AG09309 (cell line): ENCODE results near the gene IGFBP4.

ENCODE experiments used
- DNase-seq: peaks from one replicate; pipeline ENCODE4 v3.0.0-alpha.2; 2010; ENCODE audit warnings: low read depth
- H3K4me3 ChIP-seq: 2 replicates; pipeline ENCODE4 v1.5.1; 2011; ENCODE audit warnings: mild to moderate bottlenecking, low read depth, low read length, moderate library complexity; ENCODE audit not compliant: control insufficient read depth
- CTCF ChIP-seq: IDR thresholded peaks from 2 replicates; pipeline ENCODE4 v1.5.1; 2011; ENCODE audit warnings: mild to moderate bottlenecking, low read depth, low read length, inconsistent platforms; ENCODE audit not compliant: insufficient read depth, control insufficient read depth; ENCODE audit errors: missing control alignments

Gene IGFBP4

DNA sequence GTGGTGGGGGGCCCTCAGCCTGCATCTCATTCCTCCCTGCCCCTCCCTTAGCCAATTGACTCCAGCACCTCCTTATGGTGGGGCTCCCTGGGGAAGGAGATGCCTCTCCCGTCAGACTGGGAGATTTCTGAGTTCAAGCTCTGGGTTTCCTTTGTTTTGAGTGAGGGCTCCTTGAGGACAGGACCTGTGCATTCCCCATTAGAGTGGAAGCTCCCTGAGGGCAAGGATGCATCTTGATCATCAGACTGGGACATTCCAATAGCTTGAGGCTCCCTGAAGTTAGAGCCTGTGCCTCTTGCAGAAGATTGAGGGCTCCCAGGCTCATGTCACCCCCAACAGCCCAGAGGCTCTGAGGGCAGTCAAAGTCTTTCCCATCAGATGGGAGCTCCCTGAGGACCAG is 34.5 kb downstream of the IGFBP4 start:
- no peak for TF ChIP-seq CTCF
- no peak overlapping the region for H3K4me3 ChIP-seq
- no peak for DNase-seq

DNA sequence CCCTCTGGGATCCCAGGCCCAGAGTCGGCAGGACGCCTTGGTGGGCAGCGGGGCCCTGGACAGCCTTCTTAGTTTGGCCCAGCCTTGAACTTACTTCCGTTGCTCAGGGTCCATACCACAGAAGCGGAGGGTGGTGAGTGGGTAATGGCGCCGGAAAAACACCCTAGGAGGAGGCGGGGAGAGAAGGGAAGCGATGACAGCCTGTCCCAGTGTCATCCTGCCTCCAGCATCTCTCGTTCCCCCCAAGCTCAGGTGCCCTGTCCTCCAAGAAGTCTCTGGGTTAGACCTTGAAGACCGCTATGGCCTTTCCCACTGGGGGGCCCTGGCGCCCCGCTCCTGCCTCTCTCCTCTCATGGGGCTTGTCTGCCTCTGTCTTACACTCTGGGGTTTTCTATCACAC is 35.2 kb downstream of the IGFBP4 start:
- no peak overlapping the region for H3K4me3 ChIP-seq

DNA sequence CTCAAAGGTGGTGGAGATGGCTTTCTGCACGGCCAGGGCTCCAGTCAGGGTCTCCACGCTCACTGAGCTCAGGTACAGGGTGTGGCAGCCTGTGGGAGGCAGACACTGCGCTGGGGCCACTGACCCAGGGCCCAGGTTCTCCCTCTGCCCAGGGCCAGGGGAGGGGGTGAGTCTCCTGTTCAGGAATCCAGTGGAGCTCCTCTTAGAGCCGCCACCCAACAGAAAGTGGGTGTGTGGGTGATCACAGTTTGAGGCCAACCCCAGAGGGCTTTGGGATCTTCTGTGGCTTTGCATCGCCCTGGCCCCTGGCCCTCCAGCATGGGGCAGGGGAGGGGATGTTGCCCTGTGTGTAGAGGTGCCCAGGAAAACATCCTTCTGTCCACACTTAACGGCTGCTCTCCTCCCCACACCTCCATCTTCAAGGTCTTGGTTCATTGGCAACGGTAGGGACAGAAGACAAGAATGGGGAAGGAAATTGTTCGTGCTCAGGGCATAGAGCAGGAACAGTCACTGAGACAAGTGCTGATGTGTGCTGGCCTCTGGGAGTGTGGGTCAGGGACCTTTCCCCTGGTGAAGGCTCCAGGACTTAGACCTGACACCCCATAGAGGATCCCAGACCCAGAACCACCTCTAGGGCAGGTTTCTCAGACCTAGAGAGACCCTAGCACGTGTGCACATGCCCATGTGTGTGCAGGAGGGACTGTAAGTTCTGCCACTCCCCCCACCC is 36.7 kb downstream of the IGFBP4 start:
- DNase-seq: no peak
- no peak overlapping the region for H3K4me3 ChIP-seq
- TF ChIP-seq CTCF: no peak

More for the DNA sequence above, 35.2 kb downstream of the IGFBP4 start:
- no peak for TF ChIP-seq CTCF
- no peak for DNase-seq

- TF ChIP-seq CTCF: no peak
- DNase-seq: no peak
- no peak overlapping the region for H3K4me3 ChIP-seq
Observed at GRCh38 chr17:40480501-40481003, 37.3 kb downstream of the IGFBP4 start.

DNA sequence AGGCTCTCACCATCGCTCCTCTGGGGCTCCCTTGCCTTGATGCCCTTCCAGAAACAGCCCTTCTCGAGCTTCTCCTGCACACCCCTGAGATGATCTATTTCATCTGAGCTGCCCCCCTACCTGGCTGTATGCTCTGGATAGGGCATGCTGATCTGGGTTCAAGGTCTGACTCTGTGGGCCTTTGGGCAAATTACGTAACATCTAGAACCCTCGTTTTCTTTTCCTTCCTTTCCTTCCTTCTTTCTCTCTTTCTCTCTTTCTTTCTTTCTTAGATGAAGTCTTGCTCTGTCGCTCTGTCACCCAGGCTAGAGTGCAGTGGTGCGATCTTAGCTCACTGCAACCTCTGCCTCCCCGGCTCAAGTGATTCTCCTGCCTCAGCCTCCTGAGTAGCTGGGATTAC is 37.9 kb downstream of the IGFBP4 start:
- H3K4me3 ChIP-seq: no peak overlapping the region
- TF ChIP-seq CTCF: no peak
- DNase-seq: no peak

DNA sequence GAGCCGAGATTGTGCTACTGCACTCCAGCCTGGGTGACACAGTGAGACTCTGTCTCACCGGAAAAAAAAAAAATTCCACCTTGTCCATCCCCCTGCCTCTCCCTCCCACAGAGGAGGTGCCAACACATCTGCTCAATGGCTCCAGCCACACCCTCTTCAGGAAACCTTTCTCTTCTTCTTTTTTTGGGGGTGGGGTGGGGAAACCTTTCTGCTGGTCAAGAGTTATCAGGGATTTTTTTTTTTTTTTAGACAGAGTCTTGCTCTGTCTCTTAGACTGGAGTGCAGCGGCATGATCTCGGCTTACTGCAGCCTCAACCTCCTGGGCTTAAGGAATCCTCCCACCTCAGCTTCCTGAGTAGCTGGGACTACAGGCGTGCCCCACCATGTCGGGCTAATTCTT is 39.5 kb downstream of the IGFBP4 start:
- TF ChIP-seq CTCF: no peak
- no peak overlapping the region for H3K4me3 ChIP-seq
- DNase-seq: no peak
